ENCODE data around the gene SYCN.

SYCN gene

DNA sequence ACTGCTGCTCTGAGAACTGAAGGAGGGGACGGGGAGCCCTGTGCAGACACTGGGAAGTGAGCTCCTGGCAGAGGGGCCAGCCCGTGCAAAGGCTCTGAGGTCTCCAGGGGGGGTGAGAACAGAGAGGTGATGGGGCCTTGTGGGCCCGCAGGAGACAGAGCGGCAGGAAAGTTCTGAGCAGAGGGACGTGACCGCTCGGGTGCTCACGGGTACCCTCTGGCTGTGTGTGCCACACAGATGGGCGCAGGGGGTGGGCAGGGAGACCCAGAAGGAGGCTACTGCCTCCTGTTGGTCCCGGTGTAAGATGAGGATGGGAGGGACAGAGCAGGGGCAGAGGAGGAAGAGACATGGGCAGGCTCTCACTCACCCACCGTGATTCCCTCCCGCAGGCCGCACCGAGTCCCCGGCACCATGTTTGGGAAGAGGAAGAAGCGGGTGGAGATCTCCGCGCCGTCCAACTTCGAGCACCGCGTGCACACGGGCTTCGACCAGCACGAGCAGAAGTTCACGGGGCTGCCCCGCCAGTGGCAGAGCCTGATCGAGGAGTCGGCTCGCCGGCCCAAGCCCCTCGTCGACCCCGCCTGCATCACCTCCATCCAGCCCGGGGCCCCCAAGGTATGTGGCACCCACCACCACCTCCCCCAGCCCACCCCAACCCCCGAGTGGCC is 34.8 kb downstream of the SYCN start:
- no peak for DNase-seq

DNA sequence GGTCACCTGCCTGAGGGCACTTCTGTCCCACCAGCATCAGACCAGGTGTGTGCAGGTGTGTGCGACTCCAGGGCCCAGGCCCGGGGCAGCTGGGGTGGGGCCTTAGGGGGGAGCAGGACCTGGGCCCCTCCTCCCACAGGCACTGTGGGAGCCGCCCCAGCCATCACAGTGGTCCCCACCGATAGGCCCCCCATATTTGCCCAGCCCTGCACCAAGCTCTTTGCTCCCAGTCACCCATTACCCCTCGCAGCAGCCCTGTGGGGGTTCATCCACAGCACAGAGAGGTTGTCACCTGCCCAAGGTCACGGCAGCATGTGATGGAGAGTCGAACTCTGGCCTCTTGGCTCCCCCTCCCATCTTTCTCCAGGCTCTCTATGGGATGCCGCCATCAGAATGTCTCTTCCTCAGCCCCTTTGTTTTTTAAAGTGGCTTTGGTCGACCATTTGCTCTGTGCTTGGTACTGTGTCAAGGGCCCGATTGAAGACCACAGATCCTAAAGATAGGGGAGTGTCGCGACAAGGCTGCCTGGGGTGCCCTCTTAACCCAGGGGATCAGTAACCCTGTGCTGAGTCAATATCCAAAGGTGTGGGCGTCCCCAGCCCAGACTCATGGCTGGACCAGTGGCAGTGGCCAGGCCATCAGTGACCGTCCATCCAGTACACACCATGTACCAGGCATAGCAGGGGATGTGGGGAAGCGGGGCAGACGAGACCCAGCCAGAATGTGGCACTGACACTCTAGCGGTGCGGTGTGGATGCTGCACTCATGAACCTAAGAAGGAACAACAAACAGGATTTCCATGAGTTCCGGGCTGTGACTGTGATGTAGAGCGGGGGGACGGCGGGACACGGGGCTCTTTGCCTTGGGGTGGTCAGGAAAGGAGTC is 35.6 kb downstream of the SYCN start:
- no peak for DNase-seq

DNA sequence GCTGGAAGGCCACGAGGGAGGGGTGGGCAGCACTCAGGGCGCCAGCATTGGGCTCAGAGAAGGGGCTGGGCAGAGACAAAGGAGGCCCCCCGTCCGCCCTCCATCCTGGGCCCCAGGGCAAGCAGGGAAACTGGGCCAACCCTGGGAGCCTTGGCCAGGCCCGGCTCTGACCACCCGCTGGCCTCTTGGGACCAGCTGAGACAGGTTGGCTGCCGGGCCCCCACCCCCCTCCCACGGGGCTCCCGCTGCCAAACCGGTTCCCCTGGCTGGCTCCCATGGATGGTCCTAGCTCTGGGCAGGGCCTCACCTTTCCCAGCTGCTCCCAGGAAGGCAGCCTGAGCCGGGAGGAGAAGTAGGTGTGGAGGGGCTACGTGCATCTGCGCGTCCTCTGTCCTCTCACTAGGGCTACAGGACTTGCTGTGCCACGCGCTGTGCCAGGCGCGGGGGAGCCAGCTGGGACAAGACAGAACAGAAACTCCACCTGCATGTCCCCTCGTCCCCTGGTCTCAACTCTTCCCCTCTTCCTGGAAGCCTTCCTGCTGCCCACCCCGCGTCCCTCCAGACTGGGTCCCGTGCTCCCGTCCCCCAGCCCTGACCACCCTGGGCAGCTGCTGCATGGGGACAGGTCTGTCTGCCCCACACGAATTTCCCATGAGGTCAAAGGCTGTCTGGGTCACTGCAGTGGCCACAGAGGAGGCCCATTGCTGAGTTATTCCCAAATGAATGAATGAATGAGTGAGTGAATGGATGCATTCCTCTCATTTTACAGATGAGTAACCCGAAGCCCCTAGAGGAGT is 36.4 kb downstream of the SYCN start:
- DNase-seq, result no peak

DNA sequence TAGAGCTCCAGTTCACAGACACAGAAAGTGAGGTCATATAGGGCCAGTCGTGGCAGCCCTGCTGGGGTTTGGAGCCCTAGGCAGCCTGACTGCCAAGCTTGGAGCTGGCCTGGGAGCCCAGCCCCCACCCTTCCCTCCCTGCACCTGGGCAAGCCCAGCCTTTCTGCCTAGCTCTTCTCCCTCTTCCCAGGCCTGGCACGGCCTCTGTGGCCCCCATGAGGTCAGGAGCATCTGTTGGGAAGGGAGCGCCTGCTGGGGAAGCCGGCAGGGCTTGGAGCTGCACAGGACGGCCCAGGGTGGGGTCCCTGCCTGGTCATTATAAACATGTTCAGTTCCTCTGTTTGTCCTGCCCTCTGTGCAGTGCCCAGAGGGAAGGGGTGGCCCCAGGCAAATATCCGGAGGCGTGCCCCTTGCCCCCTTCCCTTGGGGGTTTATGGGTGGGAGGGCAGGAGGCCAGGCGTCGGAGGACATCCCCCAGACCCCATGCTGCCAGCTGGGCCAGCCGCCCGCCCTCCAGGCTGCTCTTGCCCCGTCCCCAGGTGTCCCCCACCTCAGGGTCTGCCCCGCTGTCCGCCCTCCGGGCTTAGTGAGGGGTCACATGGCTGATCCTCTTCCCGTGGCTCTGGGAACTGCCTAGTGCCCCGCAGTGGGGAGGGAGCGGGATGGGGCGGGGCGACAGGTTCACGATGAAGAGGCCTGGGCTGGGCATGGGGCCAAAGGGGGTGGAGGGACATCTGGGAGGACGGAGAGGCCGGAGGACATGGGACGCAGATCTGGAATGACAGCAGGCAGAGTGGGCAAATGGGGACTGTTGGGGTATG is 37.3 kb downstream of the SYCN start:
- DNase-seq, result no peak

DNA sequence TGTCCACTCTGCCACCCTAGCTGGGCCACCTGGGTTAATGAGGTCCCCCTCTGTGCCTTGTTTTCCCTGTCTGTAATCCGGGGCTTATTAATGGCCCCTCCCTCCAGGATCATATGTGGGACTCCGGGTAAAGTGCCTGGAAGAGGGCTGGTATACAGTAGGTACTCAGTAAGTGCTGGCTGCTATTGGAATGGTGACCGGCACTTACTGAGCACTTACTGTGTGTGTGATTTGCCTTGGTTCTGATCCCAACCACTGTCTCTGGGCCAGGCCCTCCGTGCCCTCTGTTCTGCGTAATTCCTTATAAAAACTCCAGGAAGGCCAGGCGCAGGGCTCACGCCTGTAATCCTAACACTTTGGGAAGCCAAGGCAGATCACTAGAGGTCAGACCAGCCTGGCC is 38.2 kb downstream of the SYCN start:
- no peak for DNase-seq

DNA sequence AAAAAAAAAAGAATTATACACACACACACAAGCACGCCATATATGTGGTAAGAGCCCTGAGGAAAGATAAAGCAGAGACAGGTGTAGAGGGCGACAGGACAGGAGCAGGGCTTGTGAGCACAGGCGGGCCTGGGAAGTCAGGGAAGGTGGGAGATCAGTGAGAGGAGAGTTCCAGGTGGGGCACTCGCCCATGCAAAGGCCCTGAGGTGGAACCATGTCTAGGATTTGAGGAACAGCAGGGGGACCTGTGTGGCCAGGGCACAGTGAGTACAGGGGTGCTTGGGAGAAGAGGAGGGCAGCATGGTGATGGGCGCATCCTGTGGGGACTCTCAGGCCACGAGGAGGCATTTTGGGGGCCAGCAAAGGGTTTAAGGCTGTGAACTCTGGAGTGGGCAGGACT is 39.8 kb downstream of the SYCN start:
- no peak for DNase-seq

DNA sequence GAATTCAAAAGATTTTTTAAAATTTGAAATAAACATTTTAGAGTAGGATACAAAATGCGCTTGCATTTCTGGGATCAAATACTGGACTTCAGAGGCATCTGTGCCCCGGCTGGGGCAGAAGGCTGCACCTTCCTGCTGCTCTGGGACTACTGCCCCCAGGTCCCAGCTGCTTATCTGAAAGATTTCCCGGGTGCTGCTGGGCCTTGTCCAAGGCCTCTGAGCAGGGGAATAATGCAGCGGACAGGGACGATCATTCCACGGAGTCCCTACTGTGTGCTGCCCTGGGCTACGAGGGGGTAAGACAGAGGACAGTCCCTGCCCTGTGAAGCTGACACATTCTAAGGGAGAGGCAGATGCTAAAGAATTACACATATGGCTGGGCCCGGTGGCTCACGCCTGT is 40.4 kb downstream of the SYCN start:
- DNase-seq, result no peak

DNA sequence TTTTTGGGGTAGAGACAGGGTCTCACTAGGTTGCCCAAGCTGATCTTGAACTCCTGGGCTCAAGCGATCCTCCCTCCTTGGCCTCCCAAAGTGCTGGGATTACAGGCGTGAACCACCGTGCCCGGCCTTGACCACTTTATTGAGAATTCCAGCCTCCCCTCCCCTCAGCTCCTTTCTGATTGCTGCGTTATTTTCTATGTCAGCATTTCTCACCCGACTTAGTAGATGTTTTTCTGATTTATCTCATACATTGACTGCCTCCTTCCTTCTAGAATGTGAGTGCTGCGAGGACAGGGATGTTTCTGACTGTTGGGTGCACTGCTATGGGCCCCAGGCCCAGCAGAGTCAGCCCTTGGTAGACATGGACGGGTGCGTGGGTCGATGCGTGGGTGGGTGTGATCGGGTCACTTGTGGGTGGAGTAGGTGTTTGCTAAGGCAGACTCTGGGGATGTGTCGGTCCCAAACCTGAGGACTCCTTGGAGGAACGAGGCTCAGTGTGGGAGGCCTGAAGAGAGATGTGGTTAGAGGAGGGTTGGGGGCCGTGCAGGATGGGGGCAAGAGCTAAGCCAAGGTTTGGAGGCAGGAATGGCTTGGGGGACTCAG is 41.5 kb downstream of the SYCN start:
- DNase-seq, result no peak

DNA sequence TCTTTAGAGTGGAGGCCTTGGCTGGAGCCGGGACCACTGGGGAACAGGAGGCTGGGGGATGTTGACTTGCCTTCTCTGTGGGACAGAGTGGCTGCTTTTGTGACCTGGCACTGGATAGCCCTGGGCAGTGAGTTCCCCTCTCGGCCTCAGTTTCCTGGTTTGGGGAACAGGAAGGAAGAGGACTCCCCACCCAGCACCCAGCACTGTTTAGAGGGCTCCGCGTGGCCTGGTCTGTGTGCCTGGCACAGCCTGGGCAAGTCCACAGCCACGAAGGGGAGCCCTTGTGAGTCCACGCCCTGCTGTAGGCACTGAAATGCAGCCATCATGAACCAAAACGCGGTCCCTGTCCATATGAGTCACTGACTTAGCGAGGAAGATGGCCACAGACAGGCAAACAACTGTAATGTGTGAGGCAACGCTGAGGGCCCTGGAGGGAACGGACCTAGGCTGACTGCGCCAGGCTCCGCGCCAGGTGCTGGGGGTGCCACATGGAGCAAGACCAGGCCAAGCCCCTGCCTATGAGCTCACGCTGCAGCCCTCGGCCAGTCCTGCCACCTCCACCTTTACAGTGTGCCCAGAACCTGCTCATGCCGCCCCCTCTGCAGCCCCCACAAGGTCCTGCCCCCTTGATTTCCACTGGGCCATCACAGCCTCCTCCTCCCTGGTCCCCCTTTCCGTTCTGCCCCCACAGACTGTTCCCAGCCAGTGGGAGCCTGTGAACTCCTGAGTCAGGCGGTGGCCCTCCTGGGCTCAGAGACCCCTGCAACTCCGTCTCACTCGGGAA is 43.0 kb downstream of the SYCN start:
- DNase-seq, result no peak

DNA sequence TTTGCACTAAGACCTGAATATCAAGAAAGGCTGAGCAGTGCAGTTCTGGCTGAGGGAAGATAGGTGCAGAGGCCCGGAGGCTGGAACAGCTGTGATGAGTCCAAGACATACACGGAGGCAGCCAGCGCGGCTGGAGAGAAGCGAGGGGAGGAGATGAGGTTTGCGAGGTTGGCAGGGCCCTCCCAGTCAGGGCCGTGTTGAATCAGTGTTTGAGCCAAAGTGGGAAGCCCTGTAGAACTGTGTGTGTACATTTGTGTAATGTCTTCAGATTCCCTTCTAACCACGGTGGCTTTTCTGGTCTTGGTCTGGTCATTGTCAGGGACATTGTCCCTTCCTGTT is 43.6 kb downstream of the SYCN start:
- DNase-seq, result no peak

DNA sequence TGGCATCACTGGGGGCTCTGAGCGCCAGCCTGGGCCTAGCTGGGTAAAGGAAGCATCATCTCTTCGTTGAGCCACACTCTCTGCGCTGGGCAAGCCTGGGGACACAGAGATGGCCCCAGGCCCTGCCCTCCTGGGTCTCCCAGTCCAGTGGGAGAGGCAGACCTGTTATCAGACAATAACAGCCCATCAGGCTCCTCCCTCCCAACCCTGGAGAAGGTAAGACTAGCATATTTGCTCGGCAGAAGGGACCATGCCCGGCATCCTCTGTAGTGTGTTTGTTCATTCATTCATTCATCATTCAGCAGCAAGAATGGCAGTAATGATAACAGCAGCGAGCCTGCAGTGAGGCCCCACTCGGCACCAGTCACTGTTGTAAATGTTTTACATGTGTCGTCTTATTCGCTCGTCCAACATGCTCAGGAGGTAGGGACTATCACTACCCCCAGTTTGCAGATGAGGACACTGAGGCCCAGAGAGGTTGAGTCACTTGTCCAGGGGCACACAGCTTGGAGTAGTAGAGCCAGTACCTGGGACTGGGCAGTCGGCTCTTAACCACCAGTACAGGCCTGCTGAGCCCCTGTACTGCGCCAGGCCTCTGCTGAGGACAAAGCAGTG is 45.3 kb downstream of the SYCN start:
- no peak for DNase-seq

DNA sequence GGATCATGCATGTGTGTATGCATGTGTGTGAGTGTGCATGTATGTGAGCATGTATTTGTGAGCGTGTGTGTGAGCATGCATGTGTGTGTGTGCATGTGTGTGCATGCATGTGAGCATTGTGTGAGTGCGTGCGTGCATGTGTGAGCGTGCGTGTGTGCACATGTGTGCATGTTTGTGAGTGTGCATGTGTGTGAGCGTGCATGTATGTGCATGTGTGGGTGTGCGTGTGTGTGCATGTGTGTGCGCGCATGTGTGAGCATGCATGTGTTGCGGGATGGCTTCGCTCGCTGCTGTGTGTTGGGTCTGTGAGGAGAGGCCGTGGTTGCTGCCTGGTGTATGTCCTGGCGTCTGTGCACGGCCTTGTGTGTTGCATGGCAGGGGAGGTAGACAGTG is 46.1 kb downstream of the SYCN start:
- DNase-seq, result no peak

DNA sequence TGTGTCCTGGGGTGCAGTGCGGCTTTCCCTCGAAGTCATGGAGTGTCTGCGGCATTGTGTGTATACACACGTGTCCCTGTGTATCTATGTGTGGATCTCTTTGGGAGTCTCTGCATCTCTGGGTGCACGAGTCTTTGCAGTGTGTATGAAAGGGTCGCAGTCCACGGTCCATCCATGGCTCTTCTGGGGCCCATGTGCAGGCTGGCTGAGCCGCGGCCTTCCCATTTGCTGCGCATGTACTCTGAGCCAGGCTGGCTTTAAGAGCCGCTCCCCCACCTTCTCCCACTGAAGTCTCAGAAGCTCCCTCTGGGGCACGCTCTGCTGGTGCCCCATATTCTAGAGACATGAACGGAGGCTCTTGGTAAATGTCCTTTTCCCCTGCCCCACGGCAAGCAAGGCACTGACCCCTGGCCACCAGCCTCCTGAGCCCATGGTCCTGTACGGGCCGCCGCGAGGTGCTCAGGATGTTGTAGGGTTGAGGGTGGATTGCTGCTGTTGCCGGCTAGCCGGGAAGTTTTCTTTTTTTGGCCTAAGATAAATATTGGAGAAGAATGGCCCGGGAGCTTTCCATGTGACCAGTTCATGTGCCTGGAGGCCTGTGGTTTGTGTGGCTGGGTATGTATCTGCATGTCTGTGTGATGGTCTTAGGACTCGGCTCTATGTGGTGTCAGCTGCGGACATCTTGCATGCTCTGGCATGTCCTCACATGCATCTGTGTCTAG is 46.6 kb downstream of the SYCN start:
- no peak for DNase-seq

DNA sequence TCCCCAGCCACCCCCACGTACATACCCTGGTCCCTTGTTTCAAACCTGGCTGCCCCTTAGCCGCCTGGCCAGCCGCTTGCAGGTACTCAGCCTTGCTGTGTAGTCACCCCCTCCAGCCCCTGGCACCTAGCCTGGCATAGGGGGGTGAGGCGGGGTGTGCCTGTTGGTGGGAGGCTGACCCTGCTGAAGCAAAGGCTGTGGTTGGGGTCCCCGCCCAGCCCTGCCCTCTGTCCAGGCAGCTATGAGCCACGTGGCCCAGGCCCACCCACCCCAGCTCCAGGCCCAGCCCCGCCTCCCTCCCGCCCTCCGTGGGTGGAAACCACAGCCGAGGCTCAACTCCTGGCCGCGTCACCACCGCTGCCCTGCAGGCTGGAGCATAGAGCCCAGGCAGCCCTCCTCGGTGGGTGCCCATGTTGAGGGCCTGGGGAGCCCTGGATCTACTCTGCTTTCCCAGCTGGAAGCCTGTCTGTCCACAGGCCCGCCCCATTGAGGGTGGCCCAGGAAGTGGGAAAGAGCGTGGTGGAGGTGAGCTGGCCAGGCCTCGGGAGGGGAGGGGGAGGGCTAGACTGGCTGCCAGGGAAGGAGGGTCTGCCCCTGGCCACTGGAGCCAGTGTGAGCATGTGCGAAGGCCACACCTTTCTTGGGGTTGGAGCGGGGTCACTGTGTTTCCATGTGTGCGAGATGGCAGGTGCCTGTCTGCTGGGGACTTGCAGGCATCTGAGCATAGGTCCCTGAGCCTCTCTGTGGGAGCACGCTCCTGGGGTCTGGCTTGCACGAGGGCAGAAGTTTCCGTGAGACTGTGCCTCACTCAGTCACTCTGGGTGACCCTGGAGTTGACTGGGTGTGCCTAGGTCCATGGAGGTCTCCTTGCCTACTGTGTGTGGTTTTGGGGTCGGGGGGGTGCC is 47.5 kb downstream of the SYCN start:
- no peak for DNase-seq

DNA sequence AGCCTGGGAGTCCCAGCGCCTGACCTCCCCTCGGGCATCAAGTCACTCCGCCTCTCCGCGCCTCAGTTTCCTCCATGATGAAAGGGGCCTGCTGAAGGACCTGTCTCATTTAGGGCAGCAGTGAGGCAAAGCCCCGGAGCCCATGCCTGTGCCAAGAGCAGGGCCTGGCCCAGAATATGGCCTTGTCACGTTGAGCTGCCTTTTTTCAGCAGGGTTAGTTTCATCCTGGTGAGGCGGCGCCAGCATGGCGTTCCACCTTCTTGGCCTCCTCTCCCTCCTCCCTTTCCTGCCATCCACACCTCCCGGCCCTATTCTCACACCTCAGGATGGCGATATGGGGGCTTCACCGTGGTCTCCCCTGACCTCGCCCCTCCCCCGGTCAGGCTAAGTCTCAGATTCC is 48.3 kb downstream of the SYCN start:
- DNase-seq, result no peak

DNA sequence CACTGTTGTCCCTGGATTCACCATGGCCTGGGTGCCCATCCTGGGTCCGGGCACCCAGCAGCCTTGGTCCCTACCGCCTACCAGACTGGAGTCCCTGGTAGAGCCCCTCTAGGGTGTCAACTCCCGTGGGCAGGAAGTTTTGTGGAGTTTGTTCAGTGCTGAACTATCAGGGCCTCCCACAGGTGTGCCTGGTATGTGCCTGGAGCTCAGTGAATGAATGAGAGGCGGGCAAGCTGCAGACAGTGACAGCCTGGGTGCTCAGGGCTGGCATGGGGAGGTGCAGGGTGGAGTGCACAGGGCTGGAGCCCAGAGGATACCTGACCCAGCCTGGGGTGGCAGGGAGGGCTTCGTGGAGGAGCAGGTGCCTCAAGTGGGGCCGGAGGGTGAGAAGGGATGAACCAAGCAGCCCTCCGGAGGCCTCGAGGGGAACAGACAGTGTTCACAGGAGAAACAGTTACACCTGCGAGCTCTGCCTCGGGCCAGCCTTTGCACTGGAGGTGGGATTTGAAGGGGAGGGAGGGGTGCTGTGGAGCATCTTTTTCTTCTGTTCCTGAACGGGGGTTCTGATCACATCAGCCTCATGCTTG is 48.9 kb downstream of the SYCN start:
- no peak for DNase-seq

DNA sequence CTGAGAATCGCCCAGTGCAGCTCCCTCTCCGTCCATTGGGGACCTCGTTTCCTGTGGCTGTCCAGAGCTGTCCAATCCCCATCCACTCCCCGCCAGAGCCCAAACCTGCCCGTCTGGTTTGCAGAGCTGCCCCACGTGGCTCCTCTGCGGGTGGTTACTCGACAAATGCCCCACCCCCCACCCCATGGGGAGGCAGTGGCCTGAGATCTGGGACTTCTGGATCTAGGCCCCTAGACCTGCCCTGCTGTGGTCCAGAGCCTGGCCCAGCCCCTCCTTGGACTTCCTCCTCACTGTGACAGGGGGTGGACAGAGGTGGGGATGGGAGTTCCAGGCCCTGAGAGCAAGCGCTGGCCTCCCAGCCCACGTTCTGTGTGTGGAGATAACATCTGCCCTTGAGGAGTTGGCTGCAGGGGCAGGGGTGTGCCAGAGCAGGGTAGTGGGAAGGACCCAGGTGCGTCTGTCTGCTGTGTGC is 49.4 kb downstream of the SYCN start:
- DNase-seq, result no peak

DNA sequence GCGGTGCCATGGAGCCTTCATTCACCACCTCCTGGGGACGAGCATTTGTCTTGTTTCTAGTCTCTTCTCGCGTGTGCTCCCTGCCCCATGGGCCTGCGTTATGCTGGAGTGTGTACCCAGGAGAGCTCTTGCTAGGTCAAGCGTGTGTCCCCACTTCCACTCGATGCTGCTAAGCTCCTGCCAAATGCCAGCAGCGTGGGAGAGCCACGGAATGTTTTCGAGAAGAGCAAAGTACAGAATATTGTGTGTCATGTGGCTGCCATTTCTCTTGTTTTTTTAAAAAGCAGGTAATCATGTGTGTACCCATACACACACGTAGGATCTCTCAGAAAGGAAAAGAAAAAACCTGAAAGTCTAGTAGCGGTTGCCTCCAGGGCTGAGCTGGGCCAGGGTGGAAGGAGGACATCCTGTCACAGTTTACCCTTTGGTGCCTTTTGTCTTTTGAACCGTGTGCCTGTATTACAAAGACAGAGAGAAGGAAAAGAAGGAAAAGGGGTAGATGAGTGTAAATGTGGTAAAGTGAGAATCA is 49.9 kb downstream of the SYCN start:
- DNase-seq, result no peak
